GM18499 (cell line): ENCODE data around the gene MT1F.
A peak's percentile ranks its signal among the peaks of the same experiment; 100 is the strongest.
"Not testable (repeated sequence)": the region's sequence is repeated elsewhere in the genome, so short reads cannot be mapped to it uniquely, and the experiment has no call there.

ENCODE experiments used
- ATAC-seq: cut with Tn5 transposase; IDR thresholded peaks from one replicate; pipeline ENCODE4 v1.9.1; 2021; ENCODE audit warnings: moderate number of reproducible peaks; ENCODE audit not compliant: insufficient read depth, unreplicated experiment

The MT1F gene

GRCh38 chr16:56657555-56658326 is at the start of gene MT1F:
Gene MT1F, plus strand, starts transcription at chr16:56657959. Its CDS starts 100 bp downstream, at chr16:56658059.
- ATAC-seq = no peak

GRCh38 chr16:56608043-56608875 is 49.5 kb upstream of the MT1F start, which contains the start of gene MT2A:
Gene MT2A, plus strand, starts transcription at chr16:56608584. Its CDS starts 72 bp downstream, at chr16:56608656.
- peak; percentile 45 for ATAC-seq

GRCh38 chr16:56608876-56609462 is 48.8 kb upstream of the MT1F start:
- ATAC-seq = no peak

GRCh38 chr16:56609463-56609921 is 48.3 kb upstream of the MT1F start:
- ATAC-seq = peak; percentile 44

DNA sequence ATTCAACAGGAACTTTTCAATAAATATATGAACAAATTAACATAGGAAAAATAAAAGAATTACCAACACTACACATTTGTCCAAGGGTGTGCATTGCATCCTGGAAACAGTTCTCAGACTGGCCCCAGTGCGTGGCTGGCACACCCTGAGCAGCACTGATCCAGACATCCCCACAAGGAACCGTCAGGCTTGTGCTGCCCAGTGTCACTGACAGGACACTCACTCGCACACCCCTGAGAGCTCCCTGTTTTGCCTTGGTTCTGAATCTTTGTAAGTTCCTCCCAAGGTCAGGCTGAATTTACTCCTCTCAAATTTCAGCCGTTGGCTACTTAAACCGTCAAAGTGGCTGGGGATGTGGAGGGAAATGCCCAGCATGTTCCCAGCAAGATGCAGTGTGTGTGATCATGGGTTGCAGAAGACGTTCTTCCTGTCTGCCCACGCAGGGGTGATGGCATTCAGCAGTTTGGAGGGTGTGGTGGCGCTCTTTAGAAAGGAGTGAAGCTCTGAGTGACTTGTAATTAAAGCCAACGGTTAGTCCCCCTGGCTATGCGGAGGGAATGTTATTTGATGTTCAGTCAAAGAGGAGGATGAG is 47.6 kb upstream of the MT1F start:
- ATAC-seq = no peak

DNA sequence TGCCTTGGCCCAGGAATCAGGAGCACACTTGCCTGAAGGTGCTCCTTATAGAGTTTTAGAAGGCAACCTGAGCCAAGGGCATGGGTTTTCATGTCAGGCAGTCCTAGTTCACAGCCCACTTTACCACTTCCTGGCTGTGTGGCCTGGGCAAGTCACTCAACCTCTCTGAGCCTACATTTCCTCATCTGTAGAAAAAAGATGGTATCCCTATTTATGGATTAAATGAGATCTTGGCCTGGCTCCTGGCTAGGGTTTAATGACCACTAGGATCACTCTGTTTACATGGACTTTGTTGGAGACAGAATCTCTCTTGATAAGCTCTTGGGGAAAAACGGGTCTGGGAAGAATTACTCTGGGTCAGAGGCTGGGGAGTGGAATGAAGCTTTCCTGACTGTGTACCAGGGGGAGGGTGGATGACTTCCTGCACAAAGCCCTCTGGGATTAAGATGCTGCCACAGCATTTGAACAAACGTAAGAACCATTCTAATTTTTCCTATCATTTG is 47.1 kb upstream of the MT1F start:
- no peak for ATAC-seq

GRCh38 chr16:56611281-56611833 is 46.4 kb upstream of the MT1F start:
- ATAC-seq = no peak

GRCh38 chr16:56613706-56614105 is 44.1 kb upstream of the MT1F start:
- no peak for ATAC-seq

GRCh38 chr16:56614549-56614991 is 43.2 kb upstream of the MT1F start:
- ATAC-seq = no peak

DNA sequence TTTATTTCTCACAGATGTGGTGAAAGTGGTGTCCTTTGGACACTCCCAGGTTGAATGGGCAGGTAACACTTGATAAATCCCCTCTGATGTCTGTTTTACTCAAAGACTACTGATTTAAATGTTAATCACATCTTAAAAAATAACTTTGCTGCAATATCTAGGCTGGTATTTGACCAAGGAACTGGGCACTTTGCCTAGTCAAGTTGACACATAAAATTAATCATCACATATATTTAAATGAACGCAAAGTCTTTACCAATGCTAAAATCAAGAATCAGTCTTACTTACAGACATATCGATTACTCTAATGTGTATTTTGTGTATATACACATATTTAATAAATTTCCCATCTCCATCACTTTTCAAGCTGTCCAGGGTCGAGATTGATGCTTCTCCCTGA is 42.4 kb upstream of the MT1F start:
- ATAC-seq = no peak

- ATAC-seq = no peak
These were observed 41.0 kb upstream of the MT1F start for GRCh38 chr16:56616608-56617211.

DNA sequence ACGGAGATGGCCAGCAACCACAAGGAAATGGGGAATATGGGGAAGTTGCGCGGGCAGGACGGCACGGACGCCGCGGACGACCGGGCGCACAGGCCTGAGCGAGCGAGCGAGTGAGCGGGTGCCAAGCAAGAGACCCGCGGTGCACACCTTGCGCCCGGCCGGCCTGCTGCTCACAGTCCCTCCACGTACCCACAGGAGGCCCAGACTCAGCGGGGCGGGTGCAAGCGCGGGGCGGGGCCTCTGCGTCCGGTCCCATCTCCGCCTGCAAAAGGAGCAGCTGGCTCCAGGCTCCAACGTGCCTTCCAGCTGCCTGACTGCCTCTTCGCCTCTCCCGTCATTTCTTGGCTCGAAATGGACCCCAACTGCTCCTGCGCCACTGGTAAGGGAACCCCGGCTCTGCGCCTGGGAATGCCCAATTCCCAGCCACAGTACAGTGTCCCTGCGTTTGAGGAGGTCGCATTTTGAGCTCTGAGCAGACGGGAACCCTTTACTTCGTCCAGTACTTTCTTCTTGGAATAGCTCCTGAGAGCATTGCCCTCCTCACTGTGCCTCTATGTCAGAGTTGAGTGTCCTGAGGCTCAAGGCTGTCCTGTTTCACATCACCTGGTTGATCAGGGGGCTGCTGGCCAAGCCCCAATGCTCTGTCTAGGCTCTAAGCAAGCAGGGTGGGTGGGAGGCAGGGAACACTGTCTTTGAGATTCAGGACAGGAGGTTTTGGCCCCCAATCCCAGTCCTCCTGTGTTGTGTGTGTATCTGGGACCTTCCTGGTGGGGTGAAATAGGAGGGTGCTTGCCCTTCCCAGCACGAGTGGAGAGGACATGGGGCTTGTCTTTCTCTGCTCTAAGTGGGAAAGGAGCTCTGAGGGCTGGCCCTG is 40.3 kb upstream of the MT1F start:
- ATAC-seq = no peak

DNA sequence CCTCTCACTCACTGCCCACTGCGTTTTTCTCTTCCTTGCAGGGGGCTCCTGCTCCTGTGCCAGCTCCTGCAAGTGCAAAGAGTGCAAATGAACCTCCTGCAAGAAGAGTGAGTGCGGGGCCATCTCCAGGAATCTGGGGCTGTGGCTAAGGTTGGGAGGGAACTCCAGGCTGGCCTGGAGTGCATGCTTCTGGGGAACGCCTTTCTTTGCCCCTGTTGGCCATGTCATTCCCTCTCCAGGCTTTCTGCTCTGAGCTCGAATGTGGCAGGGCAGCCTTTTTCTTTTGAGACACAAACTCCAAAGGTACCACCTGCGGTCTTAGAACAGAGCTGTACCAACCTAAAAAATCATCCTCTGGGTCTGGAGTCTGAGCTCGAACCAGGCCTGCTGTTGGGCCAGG is 39.6 kb upstream of the MT1F start:
- no peak for ATAC-seq

DNA sequence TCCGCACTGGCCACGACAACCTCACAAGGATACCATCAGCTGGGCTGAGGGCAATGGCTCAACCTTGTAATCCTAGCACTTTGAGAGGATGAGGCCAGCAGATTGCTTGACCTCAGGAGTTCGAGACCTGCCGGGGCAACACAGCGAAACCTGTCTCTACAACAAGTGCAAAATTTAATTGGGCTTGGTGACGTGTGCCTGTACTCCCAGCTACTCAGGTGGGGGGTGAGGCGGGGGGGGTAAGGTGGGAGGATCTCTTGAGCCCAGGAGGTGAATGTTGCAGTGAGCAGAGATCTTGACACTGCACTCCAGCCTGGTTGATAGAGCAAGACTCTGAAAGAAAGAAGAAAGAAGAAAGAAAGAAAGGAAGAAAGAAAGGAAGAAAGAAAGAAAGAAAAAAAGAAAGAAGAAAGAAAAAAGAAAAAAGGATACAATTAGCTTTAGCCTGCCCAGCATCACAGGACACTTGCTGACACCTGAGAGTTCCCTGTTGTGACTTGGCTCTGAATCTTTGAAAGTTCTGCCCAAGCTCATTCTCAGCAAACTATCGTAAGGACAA is 37.3 kb upstream of the MT1F start:
- no peak for ATAC-seq

DNA sequence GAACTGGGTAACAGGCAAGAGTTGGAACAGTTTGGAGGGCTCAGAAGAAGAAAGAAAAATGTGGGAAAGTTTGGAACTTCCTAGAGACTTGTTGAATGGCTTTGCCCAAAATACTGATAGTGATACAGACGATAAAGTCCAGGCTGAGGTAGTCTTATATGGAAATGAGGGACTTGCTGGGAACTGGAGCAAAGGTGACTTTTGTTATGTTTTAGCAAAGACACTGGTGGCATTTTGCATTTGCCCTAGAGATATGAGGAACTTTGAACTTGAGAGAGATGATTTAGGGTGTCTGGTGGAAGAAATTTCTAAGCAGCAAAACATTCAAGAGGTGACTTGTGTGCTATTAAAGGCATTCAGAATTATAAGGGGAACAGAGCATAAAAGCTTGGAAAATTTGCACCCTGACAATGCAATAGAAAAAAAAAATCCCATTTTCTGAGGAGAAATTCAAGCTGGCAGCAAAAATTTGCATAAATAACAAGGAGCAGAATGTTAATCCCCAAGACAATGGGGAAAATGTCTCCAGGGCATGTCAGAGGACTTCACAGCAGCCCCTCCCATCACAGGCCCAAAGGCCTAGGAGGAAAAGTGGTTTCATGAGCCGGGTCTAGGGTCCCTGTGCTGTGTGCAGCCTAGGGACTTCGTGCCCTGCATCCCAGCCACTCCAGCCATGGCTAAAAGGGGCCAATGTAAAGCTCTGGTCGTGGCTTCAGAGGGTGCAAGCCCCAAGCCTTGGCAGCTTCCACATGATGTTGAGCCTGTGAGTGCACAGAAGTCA is 35.9 kb upstream of the MT1F start:
- ATAC-seq = not testable (repeated sequence)

GRCh38 chr16:56623184-56623583 is 34.6 kb upstream of the MT1F start:
- ATAC-seq = not testable (repeated sequence)

DNA sequence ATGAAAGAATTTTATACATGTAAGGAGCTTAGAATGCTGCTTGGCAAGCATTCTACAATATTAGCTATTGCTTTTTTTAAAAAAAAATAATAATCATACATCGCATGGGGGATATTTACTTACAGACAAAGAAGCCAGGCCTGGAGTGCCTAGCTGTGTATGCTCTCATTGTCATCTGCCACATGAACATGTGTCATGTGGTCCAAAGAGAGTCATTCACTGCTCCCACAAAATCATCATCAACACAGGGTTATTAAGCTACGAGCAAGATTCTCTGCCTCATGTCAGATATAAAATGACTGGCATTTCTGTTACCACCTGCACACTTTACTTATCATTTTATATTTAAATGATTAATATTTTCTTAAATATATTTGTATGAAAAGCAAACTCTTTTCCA is 34.1 kb upstream of the MT1F start:
- no peak for ATAC-seq
